ENCODE measurements around the gene ANKFY1.

ANKFY1 gene

GRCh38 chr17:4206962-4207361 lies 56.8 kb downstream of the ANKFY1 start:
- Mint-ChIP-seq H3K27ac (peak overlapping the region in 1 of 3 experiments; percentile 25), H3K9me3 (no peaks in the 10 kb centered on the region), H3K4me1 (peaks cover 12% of the 10 kb centered on the region), H3K4me3 (no peak overlapping the region), H3K36me3 (ENCODE audit: low read depth) (peaks cover 56% of the 10 kb centered on the region), H3K27me3 (ENCODE audit: low read depth) (no peaks in the 10 kb centered on the region)
- TF ChIP-seq, protein P1, sequence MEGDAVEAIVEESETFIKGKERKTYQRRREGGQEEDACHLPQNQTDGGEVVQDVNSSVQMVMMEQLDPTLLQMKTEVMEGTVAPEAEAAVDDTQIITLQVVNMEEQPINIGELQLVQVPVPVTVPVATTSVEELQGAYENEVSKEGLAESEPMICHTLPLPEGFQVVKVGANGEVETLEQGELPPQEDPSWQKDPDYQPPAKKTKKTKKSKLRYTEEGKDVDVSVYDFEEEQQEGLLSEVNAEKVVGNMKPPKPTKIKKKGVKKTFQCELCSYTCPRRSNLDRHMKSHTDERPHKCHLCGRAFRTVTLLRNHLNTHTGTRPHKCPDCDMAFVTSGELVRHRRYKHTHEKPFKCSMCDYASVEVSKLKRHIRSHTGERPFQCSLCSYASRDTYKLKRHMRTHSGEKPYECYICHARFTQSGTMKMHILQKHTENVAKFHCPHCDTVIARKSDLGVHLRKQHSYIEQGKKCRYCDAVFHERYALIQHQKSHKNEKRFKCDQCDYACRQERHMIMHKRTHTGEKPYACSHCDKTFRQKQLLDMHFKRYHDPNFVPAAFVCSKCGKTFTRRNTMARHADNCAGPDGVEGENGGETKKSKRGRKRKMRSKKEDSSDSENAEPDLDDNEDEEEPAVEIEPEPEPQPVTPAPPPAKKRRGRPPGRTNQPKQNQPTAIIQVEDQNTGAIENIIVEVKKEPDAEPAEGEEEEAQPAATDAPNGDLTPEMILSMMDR (IDR thresholded peaks at IDR 0.05; ENCODE audit: unreplicated experiment in 3 of 3), result no peak

GRCh38 chr17:4205917-4206316 lies 57.9 kb downstream of the ANKFY1 start:
- TF ChIP-seq, protein P1 (IDR thresholded peaks at IDR 0.05; ENCODE audit: unreplicated experiment in 3 of 3), result no peak
- H3K4me1 Mint-ChIP-seq, result peaks cover 12% of the 10 kb centered on the region
- H3K27me3 Mint-ChIP-seq (ENCODE audit: low read depth), result no peaks in the 10 kb centered on the region
- H3K27ac Mint-ChIP-seq, result no peak overlapping the region
- peaks cover 56% of the 10 kb centered on the region for H3K36me3 Mint-ChIP-seq (ENCODE audit: low read depth)
- H3K9me3 Mint-ChIP-seq, result no peaks in the 10 kb centered on the region
- no peak overlapping the region for H3K4me3 Mint-ChIP-seq

- H3K4me1 Mint-ChIP-seq, result peaks cover 12% of the 10 kb centered on the region
- H3K36me3 Mint-ChIP-seq (ENCODE audit: low read depth), result peaks cover 51% of the 10 kb centered on the region
- TF ChIP-seq, protein P1 (IDR thresholded peaks at IDR 0.05; ENCODE audit: unreplicated experiment in 3 of 3), result no peak
- no peak overlapping the region for H3K4me3 Mint-ChIP-seq
- H3K9me3 Mint-ChIP-seq, result no peaks in the 10 kb centered on the region
- no peaks in the 10 kb centered on the region for H3K27me3 Mint-ChIP-seq (ENCODE audit: low read depth)
- H3K27ac Mint-ChIP-seq, result peak overlapping the region in 1 of 3 experiments; percentile 44
Measured at GRCh38 chr17:4204710-4205173, 59.0 kb downstream of the ANKFY1 start.

GRCh38 chr17:4204190-4204589 lies 59.6 kb downstream of the ANKFY1 start:
- TF ChIP-seq, protein P1 (IDR thresholded peaks at IDR 0.05; ENCODE audit: unreplicated experiment in 3 of 3), result no peak
- peaks cover 48% of the 10 kb centered on the region for H3K36me3 Mint-ChIP-seq (ENCODE audit: low read depth)
- H3K4me3 Mint-ChIP-seq, result no peak overlapping the region
- H3K27me3 Mint-ChIP-seq (ENCODE audit: low read depth), result no peaks in the 10 kb centered on the region
- H3K4me1 Mint-ChIP-seq, result peaks cover 12% of the 10 kb centered on the region
- H3K9me3 Mint-ChIP-seq, result no peaks in the 10 kb centered on the region
- H3K27ac Mint-ChIP-seq, result peak overlapping the region in 2 of 3 experiments; percentile 44 to 53

GRCh38 chr17:4201226-4201625 lies 62.6 kb downstream of the ANKFY1 start:
- no peaks in the 10 kb centered on the region for H3K27me3 Mint-ChIP-seq (ENCODE audit: low read depth)
- peaks cover 36% of the 10 kb centered on the region for H3K36me3 Mint-ChIP-seq (ENCODE audit: low read depth)
- TF ChIP-seq, protein P1 (IDR thresholded peaks at IDR 0.05; ENCODE audit: unreplicated experiment in 3 of 3), result no peak
- H3K9me3 Mint-ChIP-seq, result no peaks in the 10 kb centered on the region
- no peak overlapping the region for H3K27ac Mint-ChIP-seq
- no peak overlapping the region for H3K4me3 Mint-ChIP-seq
- H3K4me1 Mint-ChIP-seq, result peaks cover 12% of the 10 kb centered on the region

DNA sequence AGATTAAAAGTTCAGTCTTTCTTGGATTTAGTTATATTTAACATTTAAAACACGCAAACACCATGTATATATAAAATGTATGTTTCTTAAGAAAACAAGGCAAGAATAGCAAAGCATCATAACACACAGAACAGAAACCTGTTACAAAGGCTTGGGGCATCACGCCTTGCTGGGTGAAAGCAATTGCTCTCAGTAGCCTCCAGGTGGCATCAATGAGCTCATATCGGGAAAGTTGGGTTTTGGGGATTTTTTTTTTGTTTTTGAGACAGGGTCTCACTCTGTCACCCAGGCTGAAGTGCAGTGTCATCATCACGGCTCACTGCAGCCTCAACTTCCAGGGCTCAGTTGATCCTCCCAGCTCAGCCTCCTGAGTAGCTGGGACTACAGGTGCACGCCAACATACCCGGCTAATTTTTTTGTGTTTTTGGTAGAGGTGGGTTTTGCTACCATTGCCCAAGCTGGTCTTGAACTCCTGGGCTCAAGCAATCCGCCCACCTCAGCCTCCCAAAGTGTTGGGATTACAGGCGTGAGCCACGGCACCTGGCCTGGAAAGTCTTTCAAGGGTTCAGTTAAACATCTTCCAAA lies 63.9 kb downstream of the ANKFY1 start:
- TF ChIP-seq, protein P1 (IDR thresholded peaks at IDR 0.05; ENCODE audit: unreplicated experiment in 3 of 3), result peak; percentile 63 to 79 (median 64)
- H3K27me3 Mint-ChIP-seq (ENCODE audit: low read depth), result no peaks in the 10 kb centered on the region
- H3K36me3 Mint-ChIP-seq (ENCODE audit: low read depth), result peaks cover 39% of the 10 kb centered on the region
- peaks cover 11% of the 10 kb centered on the region for H3K4me1 Mint-ChIP-seq
- H3K4me3 Mint-ChIP-seq, result no peak overlapping the region
- no peaks in the 10 kb centered on the region for H3K9me3 Mint-ChIP-seq
- no peak overlapping the region for H3K27ac Mint-ChIP-seq

Data from nephron (organoid).